ENCODE data around the gene FMNL2. TPM values are rescaled to one million over a fixed set of nuclear protein-coding genes. Genes with fewer than 3 reads are reported as not detected.

Gene FMNL2
- total RNA-seq, 1 experiment from 2014 or later = 33.6 TPM

DNA sequence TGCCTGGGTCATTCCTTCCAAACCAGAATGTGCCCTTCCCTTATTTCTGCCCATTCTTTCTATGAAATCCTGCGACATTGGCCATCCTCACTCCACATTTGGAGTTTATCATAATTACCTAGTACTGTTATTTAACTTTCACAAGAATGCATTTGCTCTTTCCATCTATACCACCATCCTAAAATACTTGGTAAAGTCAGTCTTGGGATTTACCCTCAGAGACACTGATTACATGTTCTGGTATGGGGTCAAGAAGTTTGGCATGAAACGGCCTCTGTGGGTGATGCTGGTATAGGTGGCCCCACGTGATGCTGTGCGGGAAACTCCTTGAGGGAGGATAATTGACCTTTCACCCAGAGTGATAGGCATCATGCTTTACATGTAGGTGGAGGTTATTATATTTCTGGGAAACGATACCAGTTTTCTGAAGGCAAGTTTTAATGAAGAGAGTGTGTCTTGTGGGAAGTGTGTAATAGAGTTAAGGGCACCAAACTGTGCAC is 123.5 kb downstream of the FMNL2 start:
- TF ChIP-seq, protein P1, sequence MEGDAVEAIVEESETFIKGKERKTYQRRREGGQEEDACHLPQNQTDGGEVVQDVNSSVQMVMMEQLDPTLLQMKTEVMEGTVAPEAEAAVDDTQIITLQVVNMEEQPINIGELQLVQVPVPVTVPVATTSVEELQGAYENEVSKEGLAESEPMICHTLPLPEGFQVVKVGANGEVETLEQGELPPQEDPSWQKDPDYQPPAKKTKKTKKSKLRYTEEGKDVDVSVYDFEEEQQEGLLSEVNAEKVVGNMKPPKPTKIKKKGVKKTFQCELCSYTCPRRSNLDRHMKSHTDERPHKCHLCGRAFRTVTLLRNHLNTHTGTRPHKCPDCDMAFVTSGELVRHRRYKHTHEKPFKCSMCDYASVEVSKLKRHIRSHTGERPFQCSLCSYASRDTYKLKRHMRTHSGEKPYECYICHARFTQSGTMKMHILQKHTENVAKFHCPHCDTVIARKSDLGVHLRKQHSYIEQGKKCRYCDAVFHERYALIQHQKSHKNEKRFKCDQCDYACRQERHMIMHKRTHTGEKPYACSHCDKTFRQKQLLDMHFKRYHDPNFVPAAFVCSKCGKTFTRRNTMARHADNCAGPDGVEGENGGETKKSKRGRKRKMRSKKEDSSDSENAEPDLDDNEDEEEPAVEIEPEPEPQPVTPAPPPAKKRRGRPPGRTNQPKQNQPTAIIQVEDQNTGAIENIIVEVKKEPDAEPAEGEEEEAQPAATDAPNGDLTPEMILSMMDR (conservative IDR thresholded peaks at IDR 0.05) = no peak
- H2AK5ac ChIP-seq (ENCODE audit: insufficient read length, low read length) = no peak overlapping the region
- no peak overlapping the region for H2BK5ac ChIP-seq (ENCODE audit: insufficient read length, low read length)
- no peak overlapping the region for H2BK12ac ChIP-seq (ENCODE audit: insufficient read length, low read depth, low read length)
- H3K9me3 ChIP-seq (ENCODE audit: control insufficient read depth, low read depth, low read length) = no peaks in the 10 kb centered on the region
- Mint-ChIP-seq H3K36me3 (ENCODE audit: insufficient read depth in 1 of 3, low read depth in 3 of 3) (peaks cover 0 to 10% (median 5%) of the 10 kb centered on the region in 3 experiments; a peak in 4 of 7 replicates), H3K9me3 (no peaks in the 10 kb centered on the region), H3K4me3 (no peak overlapping the region), H3K27me3 (ENCODE audit: low read depth) (no peaks in the 10 kb centered on the region), H3K4me1 (peaks cover 41 to 51% of the 10 kb centered on the region in 2 experiments), H3K27ac (no peak overlapping the region; a peak in 1 of 7 replicates)
- H4K5ac ChIP-seq (ENCODE audit: insufficient read length, low read depth, low read length) = no peak overlapping the region
- no peak overlapping the region for H2BK20ac ChIP-seq (ENCODE audit: low read depth, low read length, poor library complexity, severe bottlenecking)
- H4K91ac ChIP-seq (ENCODE audit: insufficient read length, low read depth, low read length) = no peak overlapping the region
- H3K4me1 ChIP-seq (ENCODE audit: insufficient read depth, low read length) = peaks cover 5% of the 10 kb centered on the region; the same call in 1 of the 2 replicates
- no peak overlapping the region for H3K4ac ChIP-seq (ENCODE audit: low read depth, low read length)
- H3K23me2 ChIP-seq (ENCODE audit: insufficient read length, low read depth, low read length, poor library complexity, severe bottlenecking) = no peaks in the 10 kb centered on the region
- DNase-seq = no peak
- H3K18ac ChIP-seq (ENCODE audit: insufficient read length, low read depth, low read length) = no peak overlapping the region
- H3K23ac ChIP-seq (ENCODE audit: insufficient read length, low read depth, low read length) = no peak overlapping the region
- peaks cover 4% of the 10 kb centered on the region; the same call in 1 of the 2 replicates for H3K79me2 ChIP-seq (ENCODE audit: insufficient read depth, low read length)
- no peak overlapping the region for H3K56ac ChIP-seq (ENCODE audit: insufficient read length, low read depth, low read length)
- no peak overlapping the region for H2BK15ac ChIP-seq (ENCODE audit: low read depth, low read length)
- H4K8ac ChIP-seq (replicated peaks; ENCODE audit: insufficient read length, low read depth, low read length) = no peak overlapping the region
- no peak overlapping the region for H3K9ac ChIP-seq (ENCODE audit: extremely low read depth, insufficient read length, low read length)
- H2BK120ac ChIP-seq (ENCODE audit: low read depth, low read length, poor library complexity, severe bottlenecking) = no peak overlapping the region
- no peak overlapping the region for H3T11ph ChIP-seq (ENCODE audit: low read length)
- no peak overlapping the region for H3K27ac ChIP-seq (ENCODE audit: insufficient read length, low read depth, low read length)
- H3K4me2 ChIP-seq (ENCODE audit: insufficient read depth, insufficient read length, low read length) = no peak overlapping the region
- peaks cover 3% of the 10 kb centered on the region for H3K79me1 ChIP-seq (ENCODE audit: insufficient read depth, low read depth, low read length, poor library complexity, severe bottlenecking)
- H2AFZ ChIP-seq (ENCODE audit: low read length) = no peak overlapping the region
- WGBS (ENCODE audit: extremely low coverage, insufficient read length, low lambda C conversion rate) = no CpG with 5 or more reads among the region's 5 CpGs
- H3K14ac ChIP-seq (ENCODE audit: insufficient read depth, low read length) = no peak overlapping the region
- H4K20me1 ChIP-seq (ENCODE audit: control insufficient read depth, insufficient read depth, insufficient read length) = no peaks in the 10 kb centered on the region
- H3K27me3 ChIP-seq (ENCODE audit: insufficient read depth, low read length) = no peaks in the 10 kb centered on the region

Data from H9 (cell line).